NCI-H524 (cell line): ENCODE measurements around the gene TMEM40.
"Not testable (repeated sequence)": the region's sequence is repeated elsewhere in the genome, so short reads cannot be mapped to it uniquely, and the experiment has no call there.

ENCODE experiments used
- DNase-seq, 2 experiments: peaks; one replicate each; lab custom pipeline; 2025; lab: John Stamatoyannopoulos, UW

The TMEM40 gene

GRCh38 chr3:12775970-12776369 is 16.9 kb upstream of the TMEM40 start:
- DNase-seq, result not testable (repeated sequence)

GRCh38 chr3:12775226-12775625 is 16.2 kb upstream of the TMEM40 start:
- DNase-seq, result no peak

- DNase-seq, result no peak
These were observed 15.6 kb upstream of the TMEM40 start for GRCh38 chr3:12774619-12775018.

GRCh38 chr3:12773710-12774086 is 14.6 kb upstream of the TMEM40 start:
- DNase-seq, result peak; percentile 31 to 55

GRCh38 chr3:12773030-12773709 is 14.1 kb upstream of the TMEM40 start:
- DNase-seq, result no peak

GRCh38 chr3:12772462-12772861 is 13.4 kb upstream of the TMEM40 start:
- no peak for DNase-seq

- no peak for DNase-seq
These were observed 12.2 kb upstream of the TMEM40 start for GRCh38 chr3:12771236-12771635.

- DNase-seq, result no peak
These were observed 10.7 kb upstream of the TMEM40 start for GRCh38 chr3:12769761-12770160.

GRCh38 chr3:12768579-12769527 is 9.8 kb upstream of the TMEM40 start:
- no peak for DNase-seq

- no peak for DNase-seq
These were observed 7.5 kb upstream of the TMEM40 start for GRCh38 chr3:12766541-12766940.

- no peak for DNase-seq
These were observed 5.2 kb upstream of the TMEM40 start for GRCh38 chr3:12764171-12764776.

- no peak for DNase-seq
These were observed 870 bp upstream of the TMEM40 start for GRCh38 chr3:12759693-12760565.

GRCh38 chr3:12758025-12758781 is 856 bp downstream of the TMEM40 start:
- peak in 1 of 2 experiments; percentile 46 for DNase-seq

- DNase-seq, result no peak
These were observed 2.4 kb downstream of the TMEM40 start for GRCh38 chr3:12756635-12757034.

GRCh38 chr3:12756175-12756574 is 2.9 kb downstream of the TMEM40 start:
- no peak for DNase-seq

GRCh38 chr3:12755754-12756153 is 3.3 kb downstream of the TMEM40 start:
- no peak for DNase-seq

GRCh38 chr3:12754313-12754712 is 4.7 kb downstream of the TMEM40 start:
- no peak for DNase-seq

GRCh38 chr3:12753275-12754028 is 5.6 kb downstream of the TMEM40 start:
- DNase-seq, result no peak

GRCh38 chr3:12752809-12753208 is 6.2 kb downstream of the TMEM40 start:
- DNase-seq, result no peak

GRCh38 chr3:12752102-12752501 is 7.0 kb downstream of the TMEM40 start:
- DNase-seq, result no peak
